Gastrocnemius medialis (tissue), 4 donors: ENCODE measurements around the gene WLS. TPM values are rescaled to one million over a fixed set of nuclear protein-coding genes. Genes with fewer than 3 reads are reported as not detected.

Source experiments
- ATAC-seq, 2 donors: fragments of 150-250 bp; one replicate each; pipeline ENCODE4 v1.9.1; 2016
- DNase-seq, 2 donors: peaks; one replicate each; pipeline ENCODE4 v3.0.0-alpha.2; 2019
- H3K27ac ChIP-seq, 4 donors: fragments of 200-600 bp; sonication (generic); 1 replicate in 1 of 4; 2 replicates in 3 of 4; pipeline ENCODE4 v1.5.1; 2016 to 2018; ENCODE audit warnings: mild to moderate bottlenecking in 2 of 4, moderate library complexity in 1 of 4
- H3K27me3 ChIP-seq, 3 donors: fragments of 200-600 bp; sonication (generic) in 2 of 3; 1 replicate in 1 of 3; 2 replicates in 2 of 3; pipeline versions ENCODE4 v1.5.1 to v1.6.0; 2016 to 2019; ENCODE audit warnings: mild to moderate bottlenecking in 1 of 3, moderate library complexity in 1 of 3
- H3K36me3 ChIP-seq, 2 donors: fragments of 200-600 bp; sonication (generic) in 1 of 2; one replicate each; pipeline ENCODE4 v1.5.1; 2017 to 2018
- H3K4me1 ChIP-seq, 2 donors: fragments of 200-600 bp; sonication (generic) in 1 of 2; one replicate each; pipeline ENCODE4 v1.5.1; 2016 to 2017; ENCODE audit warnings: mild to moderate bottlenecking in 2 of 2
- H3K4me3 ChIP-seq, 4 donors: fragments of 200-600 bp; sonication (generic) in 3 of 4; 1 replicate in 1 of 4; 2 replicates in 3 of 4; pipeline ENCODE4 v1.5.1; 2016 to 2019; ENCODE audit warnings: mild to moderate bottlenecking in 2 of 4
- H3K9me3 ChIP-seq, 3 donors: fragments of 200-600 bp; sonication (generic) in 2 of 3; 1 replicate in 1 of 3; 2 replicates in 2 of 3; pipeline ENCODE4 v1.5.1; 2016 to 2019
- POLR2A ChIP-seq, 2 donors: fragments of 450-650 bp; IDR thresholded peaks; one replicate each; pipeline ENCODE4 v1.6.1; 2017; ENCODE audit warnings: antibody characterized with exemption in 2 of 2, mild to moderate bottlenecking in 2 of 2, moderate library complexity in 2 of 2
- in situ Hi-C, 4 donors: fragments of 200-750 bp; cut with MboI; loops; one replicate each; pipeline versions ENCODE4 v1.15.0 to v1.8.0; 2017; ENCODE audit warnings: low sequenced_read_pairs in 4 of 4
- intact Hi-C: fragments of 100-400 bp; cut with DNase I; formaldehyde crosslinking; loops from one replicate; pipeline ENCODE4 v1.15.1; 2023; ENCODE audit warnings: low total_unique reads
- total RNA-seq, 4 donors: library from RNA; depleted of rRNA; stranded (reverse); fragments of >200 nt; gene quantifications; one replicate each; pipeline versions ENCODE4 v1.1.0 to v1.2.3, GENCODE V29; 2016
- TF ChIP-seq, protein P1 (sequence below), 5 experiments: fragments of 450-650 bp in 3 of 5; fragments of 200-600 bp in 2 of 5; sonication (generic) in 2 of 5; IDR thresholded peaks in 4 of 5; conservative IDR thresholded peaks in 1 of 5; 1 replicate in 4 of 5; 2 replicates in 1 of 5; pipeline ENCODE4 v1.5.1; 2016 to 2019; ENCODE audit warnings: antibody characterized with exemption in 5 of 5, mild to moderate bottlenecking in 3 of 5, moderate library complexity in 3 of 5

WLS gene
- total RNA-seq, 4 donors from 2014 or later: 8.6 to 15.7 (median 11.6) TPM

DNA sequence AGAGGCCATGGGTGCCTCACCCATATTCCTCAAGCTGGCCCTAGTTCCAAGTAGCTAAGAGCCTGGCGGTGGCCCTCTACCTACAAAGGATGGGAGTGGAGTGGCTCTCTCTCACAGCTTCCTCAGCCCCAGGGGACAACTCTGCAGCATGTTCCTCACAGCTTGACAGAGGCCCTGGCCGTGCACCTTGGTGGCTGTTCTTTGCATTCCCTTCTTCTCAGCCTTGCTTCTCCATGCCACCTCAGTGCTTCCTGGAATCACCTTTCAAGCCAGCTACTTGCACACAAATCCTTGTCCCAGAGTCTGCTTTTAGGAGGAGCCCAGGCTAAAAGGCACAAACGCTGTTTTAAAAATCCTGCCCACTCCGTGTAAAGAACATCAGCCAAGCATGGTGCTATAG is 112.9 kb downstream of the WLS start:
- DNase-seq (no peak), ATAC-seq (no peak)
- Histone ChIP-seq H3K36me3 (no peaks in the 10 kb centered on the region), H3K27me3 (no peaks in the 10 kb centered on the region), H3K9me3 (no peaks in the 10 kb centered on the region), H3K4me1 (no peaks in the 10 kb centered on the region), H3K27ac (no peak overlapping the region), H3K4me3 (no peak overlapping the region)
- no peak for TF ChIP-seq POLR2A (IDR thresholded peaks at IDR 0.05)
- TF ChIP-seq, protein P1, sequence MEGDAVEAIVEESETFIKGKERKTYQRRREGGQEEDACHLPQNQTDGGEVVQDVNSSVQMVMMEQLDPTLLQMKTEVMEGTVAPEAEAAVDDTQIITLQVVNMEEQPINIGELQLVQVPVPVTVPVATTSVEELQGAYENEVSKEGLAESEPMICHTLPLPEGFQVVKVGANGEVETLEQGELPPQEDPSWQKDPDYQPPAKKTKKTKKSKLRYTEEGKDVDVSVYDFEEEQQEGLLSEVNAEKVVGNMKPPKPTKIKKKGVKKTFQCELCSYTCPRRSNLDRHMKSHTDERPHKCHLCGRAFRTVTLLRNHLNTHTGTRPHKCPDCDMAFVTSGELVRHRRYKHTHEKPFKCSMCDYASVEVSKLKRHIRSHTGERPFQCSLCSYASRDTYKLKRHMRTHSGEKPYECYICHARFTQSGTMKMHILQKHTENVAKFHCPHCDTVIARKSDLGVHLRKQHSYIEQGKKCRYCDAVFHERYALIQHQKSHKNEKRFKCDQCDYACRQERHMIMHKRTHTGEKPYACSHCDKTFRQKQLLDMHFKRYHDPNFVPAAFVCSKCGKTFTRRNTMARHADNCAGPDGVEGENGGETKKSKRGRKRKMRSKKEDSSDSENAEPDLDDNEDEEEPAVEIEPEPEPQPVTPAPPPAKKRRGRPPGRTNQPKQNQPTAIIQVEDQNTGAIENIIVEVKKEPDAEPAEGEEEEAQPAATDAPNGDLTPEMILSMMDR (IDR thresholded peaks at IDR 0.05 in 4 of 5, conservative IDR thresholded peaks at IDR 0.05 in 1 of 5): no peak
- in situ Hi-C loops (loop anchor here (5.0 to 25.0 kb wide), 4 partner anchors 223 to 582 kb away; no protein-coding TSS in a partner anchor), intact Hi-C loops (loop anchor here (10.0 kb wide), 1 partner anchor 585 kb away; no protein-coding TSS in a partner anchor)

DNA sequence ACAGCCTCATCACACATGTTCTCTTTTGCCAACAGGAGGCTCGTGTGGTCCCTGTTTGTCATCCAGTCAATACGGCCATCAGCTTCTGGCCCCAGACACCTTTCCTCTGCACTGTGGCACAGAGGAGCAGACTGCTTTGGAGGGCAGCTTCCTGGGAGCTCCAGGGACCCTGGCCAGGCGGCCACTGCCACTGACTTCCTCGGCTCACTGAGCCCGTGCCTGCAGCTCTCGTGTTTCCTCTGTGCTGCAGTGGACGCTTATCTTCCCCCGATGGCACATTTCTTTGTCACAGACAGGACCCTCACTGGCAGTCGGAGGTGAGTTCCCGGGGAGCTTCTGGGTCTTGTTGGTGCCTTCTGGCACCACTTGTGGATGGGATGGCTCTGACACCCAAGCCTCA is 114.9 kb downstream of the WLS start:
- TF ChIP-seq, protein P1 (IDR thresholded peaks at IDR 0.05 in 4 of 5, conservative IDR thresholded peaks at IDR 0.05 in 1 of 5): no peak
- no peak for TF ChIP-seq POLR2A (IDR thresholded peaks at IDR 0.05)
- intact Hi-C loops: loop anchor here (2.0 to 10.0 kb wide), 2 partner anchors 115 to 583 kb away; partner anchors contain the start of gene WLS
- no peak overlapping the region for H3K4me3 ChIP-seq
- ATAC-seq (no peak), DNase-seq (no peak)
- H3K9me3 ChIP-seq: no peaks in the 10 kb centered on the region
- in situ Hi-C loops: loop anchor here (5.0 to 25.0 kb wide), 4 partner anchors 225 to 580 kb away; no protein-coding TSS in a partner anchor
- peaks cover 0 to 5% of the 10 kb centered on the region in 2 donors for H3K4me1 ChIP-seq
- H3K27ac ChIP-seq: no peak overlapping the region
- no peaks in the 10 kb centered on the region for H3K27me3 ChIP-seq
- no peaks in the 10 kb centered on the region for H3K36me3 ChIP-seq

DNA sequence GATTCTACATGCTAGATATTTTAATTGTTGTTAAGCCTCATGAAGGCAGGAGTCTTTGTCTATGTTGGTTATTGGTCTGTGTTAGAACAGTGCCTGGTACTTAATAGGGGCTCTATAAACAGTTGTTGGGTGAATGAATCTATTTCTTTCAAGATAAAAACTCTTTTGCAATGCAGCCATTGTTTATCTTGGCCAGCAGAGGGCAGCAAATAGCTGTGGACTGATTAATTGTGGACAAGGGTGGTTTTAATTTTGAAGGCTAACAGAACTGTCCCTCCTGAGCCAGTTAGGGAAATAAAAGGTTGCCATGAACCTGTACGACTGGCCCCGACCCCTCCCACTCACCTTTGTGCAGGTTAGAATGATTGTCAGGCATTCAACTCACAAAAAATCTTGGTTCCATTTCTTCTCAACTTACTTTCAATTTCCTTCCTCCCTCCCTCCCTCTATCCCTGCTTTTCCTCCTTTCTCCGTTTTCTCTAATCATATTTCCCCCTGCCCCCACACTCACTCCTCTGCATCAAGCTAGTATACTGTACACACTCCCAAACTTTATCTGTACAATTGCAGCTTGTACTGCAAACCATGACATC is 115.6 kb downstream of the WLS start:
- DNase-seq (no peak), ATAC-seq (no peak)
- H3K36me3 ChIP-seq: no peaks in the 10 kb centered on the region
- no peak for TF ChIP-seq POLR2A (IDR thresholded peaks at IDR 0.05)
- TF ChIP-seq, protein P1 (IDR thresholded peaks at IDR 0.05 in 4 of 5, conservative IDR thresholded peaks at IDR 0.05 in 1 of 5): peak; percentile 83 to 88 (median 87)
- intact Hi-C loops (loop anchor here (1.0 to 10.0 kb wide), 4 partner anchors 116 to 582 kb away; partner anchors contain the start of gene WLS), in situ Hi-C loops (loop anchor here (5.0 to 25.0 kb wide), 4 partner anchors 226 to 579 kb away; no protein-coding TSS in a partner anchor)
- H3K27ac ChIP-seq: no peak overlapping the region
- no peaks in the 10 kb centered on the region for H3K27me3 ChIP-seq
- peaks cover 6 to 10% of the 10 kb centered on the region in 2 donors for H3K4me1 ChIP-seq
- no peaks in the 10 kb centered on the region for H3K9me3 ChIP-seq
- peak overlapping the region in 1 of 4 donors; percentile 26 for H3K4me3 ChIP-seq

DNA sequence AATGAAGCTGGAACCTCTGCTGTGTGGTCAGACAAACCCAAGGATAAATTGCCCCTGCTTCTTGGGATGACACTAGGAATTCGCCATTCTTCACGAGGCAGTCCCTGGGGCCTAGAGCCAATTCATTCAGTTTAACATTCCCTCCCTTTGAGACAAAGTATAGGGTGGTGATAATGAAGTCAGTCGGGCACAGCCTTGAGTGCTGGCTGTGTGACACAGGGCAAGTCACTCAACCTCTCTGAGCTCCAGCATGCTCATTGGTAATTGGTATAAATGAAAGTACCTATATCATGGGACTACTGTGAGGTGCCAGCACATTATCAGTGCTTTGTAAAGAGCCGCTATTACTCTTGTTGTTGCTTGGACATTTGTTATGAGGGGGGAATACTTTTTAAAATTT is 117.0 kb downstream of the WLS start:
- ATAC-seq (no peak), DNase-seq (no peak)
- no peak for TF ChIP-seq POLR2A (IDR thresholded peaks at IDR 0.05)
- TF ChIP-seq, protein P1 (IDR thresholded peaks at IDR 0.05 in 4 of 5, conservative IDR thresholded peaks at IDR 0.05 in 1 of 5): no peak
- no peaks in the 10 kb centered on the region for H3K36me3 ChIP-seq
- H3K27me3 ChIP-seq: no peaks in the 10 kb centered on the region
- intact Hi-C loops (loop anchor here (10.0 kb wide), 1 partner anchor 581 kb away; no protein-coding TSS in a partner anchor), in situ Hi-C loops (loop anchor here (5.0 to 25.0 kb wide), 4 partner anchors 227 to 578 kb away; no protein-coding TSS in a partner anchor)
- no peaks in the 10 kb centered on the region for H3K9me3 ChIP-seq
- peaks cover 9 to 10% of the 10 kb centered on the region in 2 donors for H3K4me1 ChIP-seq
- no peak overlapping the region for H3K4me3 ChIP-seq
- H3K27ac ChIP-seq: no peak overlapping the region
